Adrenal gland (tissue), 5 donors: ENCODE results near the gene RABGGTA.

ENCODE experiments used
- POLR2A ChIP-seq, 2 donors: fragments of 450-650 bp; IDR thresholded peaks; one replicate each; pipeline ENCODE4 v1.6.1; 2017; ENCODE audit warnings: antibody characterized with exemption in 2 of 2, mild to moderate bottlenecking in 2 of 2, moderate library complexity in 1 of 2
- TF ChIP-seq, protein P1 (sequence below), 6 experiments: fragments of 450-650 bp in 4 of 6; fragments of 200-600 bp in 2 of 6; sonication (generic) in 1 of 6; IDR thresholded peaks; 1 replicate in 5 of 6; 2 replicates in 1 of 6; pipeline versions ENCODE4 v1.5.1 to v1.8.0; 2016 to 2021; ENCODE audit warnings: antibody characterized with exemption in 6 of 6, mild to moderate bottlenecking in 2 of 6, moderate library complexity in 1 of 6
- donor health status: DM: no; HTN: no; CAD: no.

DNA sequence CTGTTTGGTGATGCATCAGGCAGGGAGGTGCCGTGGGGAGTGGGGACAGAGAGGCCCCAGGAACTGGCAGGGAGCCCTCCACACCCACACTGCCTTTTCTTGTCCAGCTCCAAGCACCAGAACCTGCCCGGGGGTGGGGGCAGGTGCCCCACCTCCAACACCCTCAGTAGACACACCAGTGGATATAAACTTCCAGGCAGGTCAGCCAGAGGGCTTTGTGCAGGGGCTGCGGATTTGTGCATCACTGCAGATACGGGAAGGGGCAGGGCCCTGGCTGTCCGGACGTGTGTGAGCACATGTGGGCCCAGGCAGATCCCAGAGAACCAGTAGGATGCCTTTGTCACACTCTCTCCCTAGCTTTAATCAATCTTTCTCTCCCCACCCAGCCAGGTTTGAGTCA lies 7.1 kb downstream of the RABGGTA start:
- TF ChIP-seq, protein P1, sequence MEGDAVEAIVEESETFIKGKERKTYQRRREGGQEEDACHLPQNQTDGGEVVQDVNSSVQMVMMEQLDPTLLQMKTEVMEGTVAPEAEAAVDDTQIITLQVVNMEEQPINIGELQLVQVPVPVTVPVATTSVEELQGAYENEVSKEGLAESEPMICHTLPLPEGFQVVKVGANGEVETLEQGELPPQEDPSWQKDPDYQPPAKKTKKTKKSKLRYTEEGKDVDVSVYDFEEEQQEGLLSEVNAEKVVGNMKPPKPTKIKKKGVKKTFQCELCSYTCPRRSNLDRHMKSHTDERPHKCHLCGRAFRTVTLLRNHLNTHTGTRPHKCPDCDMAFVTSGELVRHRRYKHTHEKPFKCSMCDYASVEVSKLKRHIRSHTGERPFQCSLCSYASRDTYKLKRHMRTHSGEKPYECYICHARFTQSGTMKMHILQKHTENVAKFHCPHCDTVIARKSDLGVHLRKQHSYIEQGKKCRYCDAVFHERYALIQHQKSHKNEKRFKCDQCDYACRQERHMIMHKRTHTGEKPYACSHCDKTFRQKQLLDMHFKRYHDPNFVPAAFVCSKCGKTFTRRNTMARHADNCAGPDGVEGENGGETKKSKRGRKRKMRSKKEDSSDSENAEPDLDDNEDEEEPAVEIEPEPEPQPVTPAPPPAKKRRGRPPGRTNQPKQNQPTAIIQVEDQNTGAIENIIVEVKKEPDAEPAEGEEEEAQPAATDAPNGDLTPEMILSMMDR (IDR thresholded peaks at IDR 0.05), result no peak
- no peak for TF ChIP-seq POLR2A (IDR thresholded peaks at IDR 0.05)
